ENCODE results near the gene CLEC3B.

CLEC3B gene

GRCh38 chr3:45037720-45038455 is 11.8 kb downstream of the CLEC3B start:
- Histone ChIP-seq H3K4me3 (ENCODE audit: control insufficient read depth in 1 of 7, extremely low read depth in 1 of 7, insufficient read depth in 4 of 7, low read depth in 2 of 7, low read length in 6 of 7) (peak overlapping the region in 1 of 7 experiments; percentile 29), H3K27me3 (replicated peaks in 2 of 5; ENCODE audit: control insufficient read depth in 4 of 5, insufficient read depth in 5 of 5, low read length in 4 of 5) (no peaks in the 10 kb centered on the region), H3K27ac (ENCODE audit: insufficient read depth in 1 of 2, low read depth in 1 of 2, low read length in 2 of 2, poor library complexity in 1 of 2, severe bottlenecking in 2 of 2) (no peak overlapping the region), H3K36me3 (ENCODE audit: control insufficient read depth in 4 of 4, insufficient read depth in 4 of 4, low read length in 3 of 4) (no peaks in the 10 kb centered on the region), H3K9me3 (ENCODE audit: control extremely low read depth in 1 of 5, control insufficient read depth in 4 of 5, insufficient read depth in 2 of 5, low read depth in 1 of 5, low read length in 4 of 5) (no peaks in the 10 kb centered on the region), H3K4me1 (ENCODE audit: control extremely low read depth in 1 of 4, control insufficient read depth in 4 of 4, insufficient read depth in 4 of 4, low read length in 3 of 4) (peaks cover 1 to 48% (median 40%) of the 10 kb centered on the region in 4 experiments)
- ChIA-PET POLR2A (interaction anchor here (0.7 kb wide), 1 partner anchor 36 kb away, joined by 4 read pairs; no protein-coding TSS in a partner anchor), CTCF (interaction anchor here (0.7 to 12.8 kb wide), 28 partner anchors 10 to 678 kb away, joined by 3 to 300 read pairs (median 4); no protein-coding TSS in a partner anchor)
- WGBS (ENCODE audit: insufficient coverage): 0% methylated on average over 9 of the region's 11 CpGs
- DNase-seq: peak; percentile 93 to 97 (median 96)

GRCh38 chr3:45041666-45042065 is 15.6 kb downstream of the CLEC3B start:
- DNase-seq: no peak
- no peak overlapping the region for H3K4me3 ChIP-seq (ENCODE audit: control insufficient read depth in 1 of 7, extremely low read depth in 1 of 7, insufficient read depth in 4 of 7, low read depth in 2 of 7, low read length in 6 of 7)
- ChIA-PET CTCF (interaction anchor here (0.6 to 12.8 kb wide), 30 partner anchors 9 to 1454 kb away, joined by 3 to 300 read pairs (median 4); partner anchors contain the start of gene TMEM158), POLR2A (interaction anchor here (0.6 kb wide), 1 partner anchor 467 kb away, joined by 3 read pairs; no protein-coding TSS in a partner anchor)
- 82% methylated on average over 2 of the region's 2 CpGs for WGBS (ENCODE audit: insufficient coverage)
- H3K27me3 ChIP-seq (replicated peaks in 2 of 5; ENCODE audit: control insufficient read depth in 4 of 5, insufficient read depth in 5 of 5, low read length in 4 of 5): no peaks in the 10 kb centered on the region
- H3K27ac ChIP-seq (ENCODE audit: insufficient read depth in 1 of 2, low read depth in 1 of 2, low read length in 2 of 2, poor library complexity in 1 of 2, severe bottlenecking in 2 of 2): no peak overlapping the region
- H3K9me3 ChIP-seq (ENCODE audit: control extremely low read depth in 1 of 5, control insufficient read depth in 4 of 5, insufficient read depth in 2 of 5, low read depth in 1 of 5, low read length in 4 of 5): no peaks in the 10 kb centered on the region
- H3K36me3 ChIP-seq (ENCODE audit: control insufficient read depth in 4 of 4, insufficient read depth in 4 of 4, low read length in 3 of 4): no peaks in the 10 kb centered on the region
- peaks cover 1 to 18% (median 8%) of the 10 kb centered on the region in 4 experiments for H3K4me1 ChIP-seq (ENCODE audit: control extremely low read depth in 1 of 4, control insufficient read depth in 4 of 4, insufficient read depth in 4 of 4, low read length in 3 of 4)

GRCh38 chr3:45042162-45042561 is 16.1 kb downstream of the CLEC3B start:
- H3K27me3 ChIP-seq (replicated peaks in 2 of 5; ENCODE audit: control insufficient read depth in 4 of 5, insufficient read depth in 5 of 5, low read length in 4 of 5): no peaks in the 10 kb centered on the region
- no peaks in the 10 kb centered on the region for H3K36me3 ChIP-seq (ENCODE audit: control insufficient read depth in 4 of 4, insufficient read depth in 4 of 4, low read length in 3 of 4)
- no peak for DNase-seq
- no peak overlapping the region for H3K27ac ChIP-seq (ENCODE audit: insufficient read depth in 1 of 2, low read depth in 1 of 2, low read length in 2 of 2, poor library complexity in 1 of 2, severe bottlenecking in 2 of 2)
- no peaks in the 10 kb centered on the region for H3K9me3 ChIP-seq (ENCODE audit: control extremely low read depth in 1 of 5, control insufficient read depth in 4 of 5, insufficient read depth in 2 of 5, low read depth in 1 of 5, low read length in 4 of 5)
- WGBS (ENCODE audit: insufficient coverage): no CpG with 5 or more reads among the region's 3 CpGs
- H3K4me3 ChIP-seq (ENCODE audit: control insufficient read depth in 1 of 7, extremely low read depth in 1 of 7, insufficient read depth in 4 of 7, low read depth in 2 of 7, low read length in 6 of 7): no peak overlapping the region
- CTCF ChIA-PET: interaction anchor here (0.7 to 12.8 kb wide), 24 partner anchors 8 to 618 kb away, joined by 3 to 300 read pairs (median 4); no protein-coding TSS in a partner anchor
- POLR2A ChIA-PET: interaction anchor here (0.6 kb wide), 1 partner anchor 466 kb away, joined by 3 read pairs; no protein-coding TSS in a partner anchor
- peaks cover 1 to 17% (median 4%) of the 10 kb centered on the region in 4 experiments for H3K4me1 ChIP-seq (ENCODE audit: control extremely low read depth in 1 of 4, control insufficient read depth in 4 of 4, insufficient read depth in 4 of 4, low read length in 3 of 4)

- 33% methylated on average over 2 of the region's 2 CpGs for WGBS (ENCODE audit: insufficient coverage)
- Histone ChIP-seq H3K27me3 (replicated peaks in 2 of 5; ENCODE audit: control insufficient read depth in 4 of 5, insufficient read depth in 5 of 5, low read length in 4 of 5) (no peaks in the 10 kb centered on the region), H3K4me3 (ENCODE audit: control insufficient read depth in 1 of 7, extremely low read depth in 1 of 7, insufficient read depth in 4 of 7, low read depth in 2 of 7, low read length in 6 of 7) (no peak overlapping the region), H3K9me3 (ENCODE audit: control extremely low read depth in 1 of 5, control insufficient read depth in 4 of 5, insufficient read depth in 2 of 5, low read depth in 1 of 5, low read length in 4 of 5) (no peaks in the 10 kb centered on the region), H3K27ac (ENCODE audit: insufficient read depth in 1 of 2, low read depth in 1 of 2, low read length in 2 of 2, poor library complexity in 1 of 2, severe bottlenecking in 2 of 2) (no peak overlapping the region), H3K36me3 (ENCODE audit: control insufficient read depth in 4 of 4, insufficient read depth in 4 of 4, low read length in 3 of 4) (no peaks in the 10 kb centered on the region), H3K4me1 (ENCODE audit: control extremely low read depth in 1 of 4, control insufficient read depth in 4 of 4, insufficient read depth in 4 of 4, low read length in 3 of 4) (peaks cover 0 to 17% (median under 1%) of the 10 kb centered on the region in 4 experiments)
- ChIA-PET POLR2A (interaction anchor here (0.7 kb wide), 1 partner anchor 75 kb away, joined by 3 read pairs; no protein-coding TSS in a partner anchor), CTCF (interaction anchor here (0.8 to 12.8 kb wide), 10 partner anchors 12 to 656 kb away, joined by 3 to 300 read pairs (median 5); no protein-coding TSS in a partner anchor)
- DNase-seq: peak; percentile 31 to 47 (median 43)
Observed at GRCh38 chr3:45043728-45044299, 17.7 kb downstream of the CLEC3B start.

- ChIA-PET CTCF (interaction anchor here (0.6 to 12.8 kb wide), 7 partner anchors 8 to 452 kb away, joined by 3 to 300 read pairs (median 4); no protein-coding TSS in a partner anchor), POLR2A (interaction anchor here (0.6 kb wide), 1 partner anchor 51 kb away, joined by 3 read pairs; no protein-coding TSS in a partner anchor)
- Histone ChIP-seq H3K4me3 (ENCODE audit: control insufficient read depth in 1 of 7, extremely low read depth in 1 of 7, insufficient read depth in 4 of 7, low read depth in 2 of 7, low read length in 6 of 7) (no peak overlapping the region), H3K27ac (ENCODE audit: insufficient read depth in 1 of 2, low read depth in 1 of 2, low read length in 2 of 2, poor library complexity in 1 of 2, severe bottlenecking in 2 of 2) (no peak overlapping the region), H3K36me3 (ENCODE audit: control insufficient read depth in 4 of 4, insufficient read depth in 4 of 4, low read length in 3 of 4) (no peaks in the 10 kb centered on the region), H3K27me3 (replicated peaks in 2 of 5; ENCODE audit: control insufficient read depth in 4 of 5, insufficient read depth in 5 of 5, low read length in 4 of 5) (no peaks in the 10 kb centered on the region), H3K4me1 (ENCODE audit: control extremely low read depth in 1 of 4, control insufficient read depth in 4 of 4, insufficient read depth in 4 of 4, low read length in 3 of 4) (peaks cover 0 to 3% (median 0%) of the 10 kb centered on the region in 4 experiments), H3K9me3 (ENCODE audit: control extremely low read depth in 1 of 5, control insufficient read depth in 4 of 5, insufficient read depth in 2 of 5, low read depth in 1 of 5, low read length in 4 of 5) (no peaks in the 10 kb centered on the region)
- WGBS (ENCODE audit: insufficient coverage): 87% methylated on average over 4 of the region's 4 CpGs
- DNase-seq: no peak
Observed at GRCh38 chr3:45048244-45048643, 22.1 kb downstream of the CLEC3B start.

GRCh38 chr3:45049807-45050206 is 23.7 kb downstream of the CLEC3B start:
- CTCF ChIA-PET: interaction anchor here (0.9 kb wide), 1 partner anchor 8 kb away, joined by 3 read pairs; no protein-coding TSS in a partner anchor
- no peak for DNase-seq
- POLR2A ChIA-PET: no interaction called here
- H3K9me3 ChIP-seq (ENCODE audit: control extremely low read depth in 1 of 5, control insufficient read depth in 4 of 5, insufficient read depth in 2 of 5, low read depth in 1 of 5, low read length in 4 of 5): no peaks in the 10 kb centered on the region
- H3K4me1 ChIP-seq (ENCODE audit: control extremely low read depth in 1 of 4, control insufficient read depth in 4 of 4, insufficient read depth in 4 of 4, low read length in 3 of 4): no peaks in the 10 kb centered on the region
- H3K4me3 ChIP-seq (ENCODE audit: control insufficient read depth in 1 of 7, extremely low read depth in 1 of 7, insufficient read depth in 4 of 7, low read depth in 2 of 7, low read length in 6 of 7): no peak overlapping the region
- H3K36me3 ChIP-seq (ENCODE audit: control insufficient read depth in 4 of 4, insufficient read depth in 4 of 4, low read length in 3 of 4): no peaks in the 10 kb centered on the region
- WGBS (ENCODE audit: insufficient coverage): 92% methylated on average over 3 of the region's 4 CpGs
- no peak overlapping the region for H3K27ac ChIP-seq (ENCODE audit: insufficient read depth in 1 of 2, low read depth in 1 of 2, low read length in 2 of 2, poor library complexity in 1 of 2, severe bottlenecking in 2 of 2)
- no peaks in the 10 kb centered on the region for H3K27me3 ChIP-seq (replicated peaks in 2 of 5; ENCODE audit: control insufficient read depth in 4 of 5, insufficient read depth in 5 of 5, low read length in 4 of 5)
